HTR-8/SVneo (cell line): ENCODE results near the gene LMOD3.

Experiments
- DNase-seq: peaks from one replicate; pipeline ENCODE4 v3.0.0; 2011; ENCODE audit warnings: low spot score, mixed read lengths; ENCODE audit not compliant: insufficient read length
- FAIRE-seq: peaks from 2 replicates; lab custom pipeline; 2011; peaks lifted over from hg19 to GRCh38; lab: Jason Lieb, UNC

LMOD3 gene

GRCh38 chr3:69126999-69127398, 4.6 kb upstream of the LMOD3 start:
- no peak for DNase-seq
- FAIRE-seq, result no peak

GRCh38 chr3:69126216-69126615, 3.8 kb upstream of the LMOD3 start:
- DNase-seq (no peak), FAIRE-seq (no peak)

DNA sequence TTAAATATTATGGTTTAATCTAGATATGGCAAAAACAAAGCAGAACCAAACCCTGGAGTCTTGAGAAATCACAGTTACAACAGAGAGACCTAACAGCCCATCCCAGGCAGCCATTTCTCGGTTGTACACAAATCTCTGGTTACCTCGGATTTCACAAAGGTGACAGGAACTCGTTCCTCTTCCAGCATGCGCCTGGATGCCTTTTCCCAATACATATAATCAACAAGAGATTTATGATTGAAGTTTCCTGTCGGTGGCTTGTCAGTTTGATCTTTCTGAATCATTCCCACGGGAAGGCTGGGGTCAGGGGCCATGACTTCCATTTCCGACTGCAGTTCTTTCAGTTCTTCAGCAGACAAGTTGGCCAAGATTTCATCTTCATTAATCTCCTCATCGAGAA, 445 bp downstream of the LMOD3 start:
- DNase-seq (no peak), FAIRE-seq (no peak)

- DNase-seq, result no peak
- FAIRE-seq, result no peak
Measured at GRCh38 chr3:69121513-69121912, 882 bp downstream of the LMOD3 start.

- FAIRE-seq, result peak; percentile 92
- DNase-seq, result peak; percentile 53
Measured at GRCh38 chr3:69120879-69121464, 1.4 kb downstream of the LMOD3 start.

DNA sequence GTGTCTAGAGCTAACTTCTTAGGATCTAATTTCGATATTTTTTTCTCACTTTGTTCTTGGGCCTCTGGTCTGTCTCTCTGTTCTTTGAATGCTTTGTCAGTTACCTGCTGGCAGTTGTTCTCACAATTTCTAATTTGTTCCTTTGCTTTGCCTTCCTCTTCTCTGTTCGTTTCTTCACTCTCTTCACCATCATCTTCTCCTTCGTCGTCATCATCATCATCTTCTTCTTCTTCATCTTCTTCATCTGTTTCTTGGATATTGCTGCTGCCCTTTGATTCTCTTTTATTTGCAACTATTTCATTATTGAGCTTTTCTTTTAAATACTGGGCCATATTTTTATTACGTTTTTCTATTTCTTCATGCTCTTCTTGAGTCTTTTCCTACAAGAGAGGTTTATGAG, 2.7 kb downstream of the LMOD3 start:
- DNase-seq (no peak), FAIRE-seq (no peak)

DNA sequence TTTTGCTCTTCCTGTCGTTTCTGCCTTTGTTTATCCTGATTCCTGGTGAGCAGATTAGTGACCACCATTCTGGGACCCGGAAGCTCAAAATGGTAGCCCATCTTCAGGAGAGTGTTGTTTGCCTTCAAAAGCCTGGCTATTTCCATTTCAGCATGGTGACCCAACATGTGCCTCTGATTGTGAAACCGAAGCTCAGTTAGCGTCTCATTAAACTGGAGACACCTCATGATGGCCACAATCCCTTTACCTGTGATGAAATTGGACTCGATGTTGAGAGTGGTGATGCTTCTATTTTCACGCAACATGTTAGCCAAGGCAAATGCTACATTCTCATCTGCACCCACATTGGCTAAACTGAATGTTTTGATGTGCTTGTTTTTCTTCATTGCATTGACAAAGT, 3.3 kb downstream of the LMOD3 start:
- FAIRE-seq (no peak), DNase-seq (no peak)

DNA sequence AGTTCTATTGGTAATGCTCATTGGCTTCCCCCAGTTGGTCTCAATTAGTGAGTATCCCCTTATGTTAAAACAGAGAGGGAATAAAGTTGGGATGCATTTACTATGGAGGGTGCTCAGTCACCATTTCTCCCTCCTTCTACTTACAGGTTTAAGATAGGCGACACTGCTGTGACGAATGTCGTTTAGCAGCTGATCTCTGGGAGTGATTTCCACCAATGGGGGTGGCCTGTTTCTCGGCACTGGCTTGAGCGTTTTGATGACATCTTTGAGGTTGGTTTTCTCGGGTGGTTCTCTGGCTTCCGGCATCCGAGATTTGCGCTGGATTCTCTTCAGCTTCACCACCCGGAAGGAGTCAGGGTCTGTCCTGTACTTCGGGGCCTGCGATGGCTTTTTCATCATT, 3.8 kb downstream of the LMOD3 start:
- FAIRE-seq (no peak), DNase-seq (no peak)

DNA sequence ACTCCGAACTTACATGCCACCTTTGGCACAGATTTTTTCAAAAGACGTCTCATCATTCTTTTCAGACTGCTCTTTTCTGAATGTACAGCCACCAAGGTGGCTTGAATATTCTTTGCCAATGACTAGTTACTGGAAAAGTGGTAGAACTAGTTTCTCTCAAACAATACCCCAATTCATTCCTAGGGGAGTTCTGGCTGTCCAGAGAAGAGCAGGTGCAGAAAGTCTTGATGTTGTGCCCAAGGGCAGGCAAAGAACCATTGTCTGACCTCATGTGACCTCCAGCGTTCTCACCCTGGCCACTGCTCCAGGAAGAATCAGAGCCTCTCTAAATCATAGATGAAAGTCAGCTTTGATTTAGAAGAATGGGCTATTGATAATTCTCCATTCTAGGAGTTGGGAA, 5.5 kb downstream of the LMOD3 start:
- no peak for FAIRE-seq

DNA sequence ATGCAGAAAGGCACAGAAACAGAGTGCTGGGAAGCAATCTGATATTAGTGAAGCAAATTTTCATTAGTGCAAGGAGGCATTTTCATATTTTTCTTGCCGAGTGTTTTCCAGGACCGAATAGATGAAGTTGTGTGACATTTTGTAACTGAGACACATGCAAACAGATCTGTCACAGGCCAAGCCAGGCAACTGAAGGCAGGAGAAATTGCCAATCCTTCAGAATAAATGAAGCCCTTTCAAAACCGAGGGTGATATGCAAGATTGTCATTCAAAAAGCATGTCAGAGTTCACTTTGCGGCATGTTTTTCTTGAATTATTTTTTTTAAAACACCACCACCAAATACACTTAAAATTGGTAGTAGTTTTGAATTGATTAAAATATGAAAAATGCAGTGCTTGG, 6.2 kb downstream of the LMOD3 start:
- FAIRE-seq (no peak), DNase-seq (no peak)

More for the DNA sequence above, 5.5 kb downstream of the LMOD3 start:
- DNase-seq, result no peak

- no peak for DNase-seq
- no peak for FAIRE-seq
Measured at GRCh38 chr3:69115731-69116130, 6.7 kb downstream of the LMOD3 start.

DNA sequence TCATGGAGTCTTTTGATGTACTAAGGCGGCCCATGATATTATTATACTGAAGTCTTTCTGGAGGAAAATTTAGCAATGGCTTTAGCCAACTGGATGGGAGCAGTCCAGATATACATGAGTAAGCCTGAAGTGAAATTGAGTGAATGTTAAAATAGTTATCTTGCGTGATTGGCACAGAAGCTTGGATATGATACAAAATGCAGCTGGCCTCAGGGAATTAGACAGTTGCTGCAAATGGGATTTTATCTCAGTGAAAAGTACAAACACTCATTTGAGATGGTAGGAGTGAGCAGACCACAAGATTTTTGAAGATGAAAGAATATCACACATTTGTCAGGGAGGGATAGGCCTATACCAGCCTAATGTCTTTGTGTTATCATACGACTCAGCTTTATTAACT, 8.9 kb downstream of the LMOD3 start:
- FAIRE-seq (no peak), DNase-seq (no peak)

DNA sequence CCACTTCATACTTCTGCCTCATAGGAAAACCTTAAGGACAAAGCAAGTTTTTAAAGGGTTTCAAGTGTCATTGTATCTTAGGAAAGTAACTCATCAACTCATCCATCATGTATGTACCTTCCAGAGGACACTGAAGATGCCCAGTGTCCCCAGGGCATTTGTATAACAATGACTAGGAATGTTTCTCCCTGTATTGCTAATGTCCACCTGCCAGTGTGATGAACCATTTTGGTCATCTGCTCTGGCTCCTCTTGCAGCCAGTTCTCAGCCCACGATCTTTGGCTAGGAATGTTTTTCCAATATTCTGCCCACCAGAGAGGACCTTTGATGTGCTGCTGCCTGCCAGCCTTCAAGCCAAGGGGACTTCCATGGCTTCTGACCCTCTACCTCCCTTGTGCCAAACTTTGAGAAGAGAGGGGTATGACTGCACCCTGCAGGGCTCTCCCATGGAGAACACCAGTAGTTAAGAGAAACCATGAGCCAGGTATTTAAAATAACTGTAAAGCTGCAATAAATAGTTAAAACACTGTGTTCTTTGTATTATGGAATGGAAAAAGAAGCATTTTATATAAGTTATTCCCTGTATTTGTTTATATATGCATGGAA, 11.4 kb downstream of the LMOD3 start:
- FAIRE-seq, result peak; percentile 28
- no peak for DNase-seq

GRCh38 chr3:69108811-69109210, 13.6 kb downstream of the LMOD3 start:
- DNase-seq (no peak), FAIRE-seq (no peak)

DNA sequence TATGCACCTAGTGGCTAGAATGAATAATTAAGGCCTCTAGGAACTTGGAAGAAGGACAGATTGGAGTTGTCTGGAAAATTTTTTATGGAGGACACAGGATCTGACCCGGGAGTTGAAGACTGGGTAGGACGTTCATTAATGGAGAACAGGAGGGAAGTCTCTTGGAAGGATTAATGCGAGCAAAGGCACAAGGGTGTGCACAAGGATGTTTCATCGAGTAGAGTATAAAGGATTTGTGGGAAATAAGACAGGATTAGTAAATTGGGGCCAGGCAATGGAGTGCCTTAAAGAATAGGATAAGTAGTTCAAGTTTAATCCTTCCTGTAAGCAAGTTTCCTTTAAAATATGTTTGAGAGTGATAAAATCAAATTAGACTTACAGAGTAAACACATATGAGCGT, 14.6 kb downstream of the LMOD3 start:
- FAIRE-seq, result no peak

GRCh38 chr3:69105320-69105719, 17.1 kb downstream of the LMOD3 start:
- DNase-seq (no peak), FAIRE-seq (no peak)

More for the DNA sequence above, 14.6 kb downstream of the LMOD3 start:
- DNase-seq, result no peak

DNA sequence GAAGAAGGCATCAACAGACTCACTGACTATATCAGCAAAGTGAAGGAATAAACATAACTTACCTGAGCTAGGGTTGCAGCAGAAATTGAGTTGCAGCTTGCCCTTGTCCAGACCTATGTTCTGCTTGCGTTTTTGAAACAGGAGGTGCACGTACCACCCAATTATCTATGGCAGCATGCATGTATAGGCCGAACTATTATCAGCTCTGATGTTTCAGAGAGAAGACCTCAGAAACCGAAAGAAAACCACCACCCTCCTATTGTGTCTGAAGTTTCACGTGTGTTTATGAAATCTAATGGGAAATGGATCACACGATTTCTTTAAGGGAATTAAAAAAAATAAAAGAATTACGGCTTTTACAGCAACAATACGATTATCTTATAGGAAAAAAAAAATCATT, 17.8 kb downstream of the LMOD3 start:
- DNase-seq, result no peak
- FAIRE-seq, result no peak

GRCh38 chr3:69103123-69103522, 19.3 kb downstream of the LMOD3 start:
- FAIRE-seq (no peak), DNase-seq (no peak)

DNA sequence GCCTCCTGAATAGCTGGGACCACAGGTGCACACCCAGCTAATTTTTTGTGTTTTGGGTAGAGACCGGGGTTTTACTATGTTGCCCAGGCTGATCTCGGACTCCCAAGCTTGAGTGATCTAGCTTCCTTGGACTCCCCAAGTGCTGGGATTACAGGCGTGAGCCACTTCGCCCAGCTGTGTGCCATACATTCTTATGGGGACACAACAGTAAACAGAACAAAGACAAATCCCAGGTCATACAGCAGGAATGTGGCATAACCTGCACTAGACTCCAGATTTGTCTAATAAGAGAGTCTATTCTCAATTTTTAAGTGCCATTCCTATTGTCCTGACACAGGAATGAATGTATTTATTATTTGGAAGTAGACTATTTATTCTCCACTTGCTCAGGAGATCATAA, 20.0 kb downstream of the LMOD3 start:
- no peak for DNase-seq
- no peak for FAIRE-seq

DNA sequence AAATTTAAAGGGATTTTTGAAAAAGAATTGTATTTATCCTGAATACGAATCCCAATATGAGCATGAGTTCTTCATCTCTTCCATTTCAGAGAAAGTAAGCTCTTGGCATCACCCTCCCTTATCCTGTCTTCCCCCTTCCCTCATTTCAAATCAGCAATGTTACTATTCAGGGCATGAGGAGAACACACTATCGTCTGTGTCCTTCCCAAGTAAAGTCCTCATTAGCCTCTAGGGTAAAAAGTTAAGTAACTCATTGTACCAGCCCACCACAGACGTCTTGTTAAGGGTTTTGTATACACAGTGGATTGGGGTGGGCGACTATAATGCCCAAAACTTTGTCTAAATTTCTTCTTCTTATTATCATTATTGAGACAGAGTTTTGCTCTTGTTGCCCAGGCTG, 22.8 kb downstream of the LMOD3 start:
- DNase-seq, result no peak
- no peak for FAIRE-seq

GRCh38 chr3:69097407-69098086, 24.8 kb downstream of the LMOD3 start:
- FAIRE-seq (no peak), DNase-seq (no peak)

GRCh38 chr3:69096299-69096698, 26.1 kb downstream of the LMOD3 start:
- DNase-seq, result no peak
- no peak for FAIRE-seq
